Liver (tissue), 3 donors: ENCODE data around the gene PPP1R2B.

ENCODE experiments used
- GABPA ChIP-seq, 2 donors: IDR thresholded peaks in 1 of 2; conservative IDR thresholded peaks in 1 of 2; 2 replicates each; pipeline ENCODE4 v1.6.1; 2016; ENCODE audit warnings: antibody characterized with exemption in 2 of 2, mild to moderate bottlenecking in 1 of 2, moderate library complexity in 1 of 2
- HNF4G ChIP-seq: IDR thresholded peaks from 2 replicates; pipeline ENCODE4 v1.6.1; 2016; ENCODE audit warnings: antibody characterized with exemption
- JUND ChIP-seq, 2 donors: IDR thresholded peaks; 2 replicates each; pipeline ENCODE4 v1.6.1; 2016; ENCODE audit warnings: antibody characterized with exemption in 2 of 2
- YY1 ChIP-seq: IDR thresholded peaks from 2 replicates; pipeline ENCODE4 v1.6.1; 2016; ENCODE audit warnings: antibody characterized with exemption, mild to moderate bottlenecking
- TF ChIP-seq, protein P1 (sequence below): fragments of 150-350 bp; IDR thresholded peaks from 2 replicates; pipeline ENCODE4 v1.5.1; 2017; ENCODE audit warnings: improper control_type of control experiment, low read depth, low read length; ENCODE audit not compliant: missing input control
- TF ChIP-seq, protein P2 (sequence below): IDR thresholded peaks from 2 replicates; pipeline ENCODE4 v1.6.1; 2016; ENCODE audit warnings: antibody characterized with exemption, mild to moderate bottlenecking
- donor health status: healthy.
- donor health status: healthy.

GRCh38 chr5:156896546-156896945 is 46.5 kb downstream of the PPP1R2B start:
- TF ChIP-seq, protein P1, sequence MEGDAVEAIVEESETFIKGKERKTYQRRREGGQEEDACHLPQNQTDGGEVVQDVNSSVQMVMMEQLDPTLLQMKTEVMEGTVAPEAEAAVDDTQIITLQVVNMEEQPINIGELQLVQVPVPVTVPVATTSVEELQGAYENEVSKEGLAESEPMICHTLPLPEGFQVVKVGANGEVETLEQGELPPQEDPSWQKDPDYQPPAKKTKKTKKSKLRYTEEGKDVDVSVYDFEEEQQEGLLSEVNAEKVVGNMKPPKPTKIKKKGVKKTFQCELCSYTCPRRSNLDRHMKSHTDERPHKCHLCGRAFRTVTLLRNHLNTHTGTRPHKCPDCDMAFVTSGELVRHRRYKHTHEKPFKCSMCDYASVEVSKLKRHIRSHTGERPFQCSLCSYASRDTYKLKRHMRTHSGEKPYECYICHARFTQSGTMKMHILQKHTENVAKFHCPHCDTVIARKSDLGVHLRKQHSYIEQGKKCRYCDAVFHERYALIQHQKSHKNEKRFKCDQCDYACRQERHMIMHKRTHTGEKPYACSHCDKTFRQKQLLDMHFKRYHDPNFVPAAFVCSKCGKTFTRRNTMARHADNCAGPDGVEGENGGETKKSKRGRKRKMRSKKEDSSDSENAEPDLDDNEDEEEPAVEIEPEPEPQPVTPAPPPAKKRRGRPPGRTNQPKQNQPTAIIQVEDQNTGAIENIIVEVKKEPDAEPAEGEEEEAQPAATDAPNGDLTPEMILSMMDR: no peak
- TF ChIP-seq, protein P2, sequence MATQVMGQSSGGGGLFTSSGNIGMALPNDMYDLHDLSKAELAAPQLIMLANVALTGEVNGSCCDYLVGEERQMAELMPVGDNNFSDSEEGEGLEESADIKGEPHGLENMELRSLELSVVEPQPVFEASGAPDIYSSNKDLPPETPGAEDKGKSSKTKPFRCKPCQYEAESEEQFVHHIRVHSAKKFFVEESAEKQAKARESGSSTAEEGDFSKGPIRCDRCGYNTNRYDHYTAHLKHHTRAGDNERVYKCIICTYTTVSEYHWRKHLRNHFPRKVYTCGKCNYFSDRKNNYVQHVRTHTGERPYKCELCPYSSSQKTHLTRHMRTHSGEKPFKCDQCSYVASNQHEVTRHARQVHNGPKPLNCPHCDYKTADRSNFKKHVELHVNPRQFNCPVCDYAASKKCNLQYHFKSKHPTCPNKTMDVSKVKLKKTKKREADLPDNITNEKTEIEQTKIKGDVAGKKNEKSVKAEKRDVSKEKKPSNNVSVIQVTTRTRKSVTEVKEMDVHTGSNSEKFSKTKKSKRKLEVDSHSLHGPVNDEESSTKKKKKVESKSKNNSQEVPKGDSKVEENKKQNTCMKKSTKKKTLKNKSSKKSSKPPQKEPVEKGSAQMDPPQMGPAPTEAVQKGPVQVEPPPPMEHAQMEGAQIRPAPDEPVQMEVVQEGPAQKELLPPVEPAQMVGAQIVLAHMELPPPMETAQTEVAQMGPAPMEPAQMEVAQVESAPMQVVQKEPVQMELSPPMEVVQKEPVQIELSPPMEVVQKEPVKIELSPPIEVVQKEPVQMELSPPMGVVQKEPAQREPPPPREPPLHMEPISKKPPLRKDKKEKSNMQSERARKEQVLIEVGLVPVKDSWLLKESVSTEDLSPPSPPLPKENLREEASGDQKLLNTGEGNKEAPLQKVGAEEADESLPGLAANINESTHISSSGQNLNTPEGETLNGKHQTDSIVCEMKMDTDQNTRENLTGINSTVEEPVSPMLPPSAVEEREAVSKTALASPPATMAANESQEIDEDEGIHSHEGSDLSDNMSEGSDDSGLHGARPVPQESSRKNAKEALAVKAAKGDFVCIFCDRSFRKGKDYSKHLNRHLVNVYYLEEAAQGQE: no peak
- TF ChIP-seq GABPA (IDR thresholded peaks at IDR 0.05 in 1 of 2, conservative IDR thresholded peaks at IDR 0.05 in 1 of 2): no peak
- TF ChIP-seq JUND (IDR thresholded peaks at IDR 0.05): no peak
- no peak for TF ChIP-seq YY1
- TF ChIP-seq HNF4G: no peak
